HG02938 (cell line): ENCODE results near the gene CYP2E1.
"Not testable (repeated sequence)": the region's sequence is repeated elsewhere in the genome, so short reads cannot be mapped to it uniquely, and the experiment has no call there.

Source experiments
- ATAC-seq: cut with Tn5 transposase; IDR thresholded peaks from one replicate; pipeline ENCODE4 v1.9.1; 2021; ENCODE audit warnings: mild to moderate bottlenecking, moderate library complexity; ENCODE audit not compliant: unreplicated experiment

Gene CYP2E1

GRCh38 chr10:133568831-133569527, 41.8 kb downstream of the CYP2E1 start:
- not testable (repeated sequence) for ATAC-seq

- ATAC-seq, result not testable (repeated sequence)
These were observed 42.6 kb downstream of the CYP2E1 start for GRCh38 chr10:133569801-133570200.

- ATAC-seq, result not testable (repeated sequence)
These were observed 44.9 kb downstream of the CYP2E1 start for GRCh38 chr10:133572055-133572454.

GRCh38 chr10:133573460-133573859, 46.3 kb downstream of the CYP2E1 start:
- ATAC-seq, result not testable (repeated sequence)

- ATAC-seq, result not testable (repeated sequence)
These were observed 49.9 kb downstream of the CYP2E1 start for GRCh38 chr10:133577037-133577436.
